ENCODE data around the gene TERT. TPM values are rescaled to one million over a fixed set of nuclear protein-coding genes. Genes with fewer than 3 reads are reported as not detected.

The TERT gene
- total and polyA plus RNA-seq, 2 of the 13 experiments (the other 11 are each of a cell fraction or from before 2014, with no cell fraction given) = 4.3 to 5.9 TPM

DNA sequence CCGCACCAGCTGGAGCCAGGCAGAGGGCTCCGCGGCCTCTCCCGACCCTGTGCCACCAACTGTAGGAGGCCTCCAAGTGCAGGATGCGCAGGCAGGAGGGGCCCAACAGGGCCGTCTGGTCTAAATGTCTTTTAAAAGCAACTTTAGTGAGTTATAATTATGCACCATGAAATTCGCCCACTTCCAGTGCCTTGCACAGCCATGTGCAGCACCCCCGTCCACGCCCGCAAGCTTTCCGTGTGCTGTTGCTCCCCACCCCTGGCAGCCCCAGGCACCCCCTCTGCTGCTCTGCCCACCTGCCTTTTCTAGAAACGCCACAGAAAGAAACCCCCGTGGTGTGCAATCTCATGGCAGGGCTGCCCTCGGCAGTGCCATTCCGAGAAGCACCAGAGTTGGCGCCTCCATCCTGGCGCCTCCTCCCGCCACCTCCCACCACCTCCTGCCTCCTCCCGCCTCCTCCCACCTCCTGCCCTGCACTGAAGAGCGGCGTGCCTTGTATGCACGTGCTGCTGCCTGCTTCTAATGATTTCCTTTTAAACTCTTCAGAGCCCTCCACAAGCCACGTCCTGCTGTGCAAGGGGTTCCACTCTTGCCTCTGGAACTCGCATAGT is 77.2 kb downstream of the TERT start:
- intact Hi-C loops (cut with micrococcal nuclease; ENCODE audit: unreplicated experiment) = no loop called here
- WGBS (ENCODE audit: low lambda C conversion rate) = 37% methylated on average over 18 of the region's 24 CpGs
- no TSS peak for BruUV-seq (replicated peaks)

More for the DNA sequence above, 77.2 kb downstream of the TERT start:
- in situ Hi-C loops (cut with HindIII; ENCODE audit: extremely low pct_ligation_motif_present, low pct_unique_long_range_greater_than_20kb) = no loop called here
- Histone ChIP-seq H3K9me3 (ENCODE audit: low read length) (no peaks in the 10 kb centered on the region), H3K79me2 (ENCODE audit: insufficient read depth, low read length) (no peaks in the 10 kb centered on the region), H4K20me1 (ENCODE audit: insufficient read depth, low read length) (no peaks in the 10 kb centered on the region), H2AFZ (ENCODE audit: low read length) (no peak overlapping the region), H3K36me3 (replicated peaks in 1 of 2; ENCODE audit: control insufficient read depth in 1 of 2, insufficient read depth in 2 of 2, low read length in 2 of 2) (no peaks in the 10 kb centered on the region), H3K27me3 (ENCODE audit: control insufficient read depth in 1 of 2, insufficient read depth in 2 of 2, low read length in 2 of 2) (peaks cover 7 to 35% of the 10 kb centered on the region in 2 experiments; a peak in 4 of 5 replicates), H3K27ac (ENCODE audit: extremely low read length, insufficient read depth, low read length) (no peak overlapping the region), H3K9ac (ENCODE audit: insufficient read depth, low read depth, low read length) (no peak overlapping the region), H3K4me2 (ENCODE audit: low read depth, low read length) (no peak overlapping the region), H3K4me3 (replicated peaks in 1 of 3; ENCODE audit: insufficient read depth in 1 of 3, low read depth in 2 of 3, low read length in 3 of 3) (no peak overlapping the region), H3K4me1 (ENCODE audit: insufficient read depth, low read length) (no peaks in the 10 kb centered on the region)
- ATAC-seq (no peak), FAIRE-seq (no peak), DNase-seq (ENCODE audit: low spot score) (no peak)
- ChIA-PET CTCF (ENCODE audit: low intra/inter-chr PET ratio, low total read pairs) (no interaction called here), POLR2A (no interaction called here)
- no peak for TF ChIP-seq NFIB (CRISPR knock-in tag; IDR thresholded peaks at IDR 0.05; ENCODE audit: borderline replicate concordance)
- no peak for TF ChIP-seq ZNF33B (CRISPR knock-in tag; IDR thresholded peaks at IDR 0.05)
- TF ChIP-seq RNF2 (conservative IDR thresholded peaks at IDR 0.05; ENCODE audit: low read depth) = no peak
- no peak for TF ChIP-seq ZNF567 (CRISPR knock-in tag; IDR thresholded peaks at IDR 0.05; ENCODE audit: borderline replicate concordance)
- TF ChIP-seq CENPBD1 (CRISPR knock-in tag; IDR thresholded peaks at IDR 0.05; ENCODE audit: borderline replicate concordance, low read depth) = no peak
- no peak for TF ChIP-seq ZFY (CRISPR knock-in tag; IDR thresholded peaks at IDR 0.05)
- TF ChIP-seq ZNF234 (CRISPR knock-in tag; conservative IDR thresholded peaks at IDR 0.05) = no peak
- TF ChIP-seq ATAD3A (CRISPR knock-in tag; IDR thresholded peaks at IDR 0.05) = no peak
- TF ChIP-seq ZNF382 (CRISPR knock-in tag; IDR thresholded peaks at IDR 0.05; ENCODE audit: borderline replicate concordance) = no peak
- no peak for TF ChIP-seq ZNF160 (CRISPR knock-in tag; IDR thresholded peaks at IDR 0.05)
- TF ChIP-seq, protein P1, sequence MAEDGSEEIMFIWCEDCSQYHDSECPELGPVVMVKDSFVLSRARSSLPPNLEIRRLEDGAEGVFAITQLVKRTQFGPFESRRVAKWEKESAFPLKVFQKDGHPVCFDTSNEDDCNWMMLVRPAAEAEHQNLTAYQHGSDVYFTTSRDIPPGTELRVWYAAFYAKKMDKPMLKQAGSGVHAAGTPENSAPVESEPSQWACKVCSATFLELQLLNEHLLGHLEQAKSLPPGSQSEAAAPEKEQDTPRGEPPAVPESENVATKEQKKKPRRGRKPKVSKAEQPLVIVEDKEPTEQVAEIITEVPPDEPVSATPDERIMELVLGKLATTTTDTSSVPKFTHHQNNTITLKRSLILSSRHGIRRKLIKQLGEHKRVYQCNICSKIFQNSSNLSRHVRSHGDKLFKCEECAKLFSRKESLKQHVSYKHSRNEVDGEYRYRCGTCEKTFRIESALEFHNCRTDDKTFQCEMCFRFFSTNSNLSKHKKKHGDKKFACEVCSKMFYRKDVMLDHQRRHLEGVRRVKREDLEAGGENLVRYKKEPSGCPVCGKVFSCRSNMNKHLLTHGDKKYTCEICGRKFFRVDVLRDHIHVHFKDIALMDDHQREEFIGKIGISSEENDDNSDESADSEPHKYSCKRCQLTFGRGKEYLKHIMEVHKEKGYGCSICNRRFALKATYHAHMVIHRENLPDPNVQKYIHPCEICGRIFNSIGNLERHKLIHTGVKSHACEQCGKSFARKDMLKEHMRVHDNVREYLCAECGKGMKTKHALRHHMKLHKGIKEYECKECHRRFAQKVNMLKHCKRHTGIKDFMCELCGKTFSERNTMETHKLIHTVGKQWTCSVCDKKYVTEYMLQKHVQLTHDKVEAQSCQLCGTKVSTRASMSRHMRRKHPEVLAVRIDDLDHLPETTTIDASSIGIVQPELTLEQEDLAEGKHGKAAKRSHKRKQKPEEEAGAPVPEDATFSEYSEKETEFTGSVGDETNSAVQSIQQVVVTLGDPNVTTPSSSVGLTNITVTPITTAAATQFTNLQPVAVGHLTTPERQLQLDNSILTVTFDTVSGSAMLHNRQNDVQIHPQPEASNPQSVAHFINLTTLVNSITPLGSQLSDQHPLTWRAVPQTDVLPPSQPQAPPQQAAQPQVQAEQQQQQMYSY (CRISPR knock-in tag; IDR thresholded peaks at IDR 0.05) = no peak
- TF ChIP-seq ESRRA (CRISPR knock-in tag; IDR thresholded peaks at IDR 0.05; ENCODE audit: low read depth) = no peak
- TF ChIP-seq ZNF766 (CRISPR knock-in tag; IDR thresholded peaks at IDR 0.05; ENCODE audit: borderline replicate concordance) = no peak

Data from HepG2 (cell line).